BE2C (cell line): Measurements from ENCODE around the gene CIB4.

ENCODE experiments used
- DNase-seq: peaks from one replicate; pipeline ENCODE4 v3.0.0-alpha.2; 2020
- H3K27me3 ChIP-seq: fragments of 250-450 bp; sonication (Bioruptor Pico); 2 replicates; pipeline ENCODE4 v1.5.1; 2020; ENCODE audit warnings: mild to moderate bottlenecking
- H3K36me3 ChIP-seq: fragments of 250-450 bp; sonication (Bioruptor Pico); 2 replicates; pipeline ENCODE4 v1.5.1; 2020; ENCODE audit warnings: mild to moderate bottlenecking
- H3K4me1 ChIP-seq: fragments of 250-450 bp; sonication (Bioruptor Pico); 2 replicates; pipeline ENCODE4 v1.5.1; 2020
- H3K4me3 ChIP-seq: 2 replicates; pipeline ENCODE4 v1.5.1; 2011; ENCODE audit warnings: low read depth, low read length
- H3K9me3 ChIP-seq: fragments of 250-450 bp; sonication (Bioruptor Pico); 2 replicates; pipeline ENCODE4 v1.5.1; 2020
- CTCF ChIP-seq: IDR thresholded peaks from 2 replicates; pipeline ENCODE4 v1.5.1; 2012; ENCODE audit warnings: mild to moderate bottlenecking, low read depth, low read length

CIB4 gene

DNA sequence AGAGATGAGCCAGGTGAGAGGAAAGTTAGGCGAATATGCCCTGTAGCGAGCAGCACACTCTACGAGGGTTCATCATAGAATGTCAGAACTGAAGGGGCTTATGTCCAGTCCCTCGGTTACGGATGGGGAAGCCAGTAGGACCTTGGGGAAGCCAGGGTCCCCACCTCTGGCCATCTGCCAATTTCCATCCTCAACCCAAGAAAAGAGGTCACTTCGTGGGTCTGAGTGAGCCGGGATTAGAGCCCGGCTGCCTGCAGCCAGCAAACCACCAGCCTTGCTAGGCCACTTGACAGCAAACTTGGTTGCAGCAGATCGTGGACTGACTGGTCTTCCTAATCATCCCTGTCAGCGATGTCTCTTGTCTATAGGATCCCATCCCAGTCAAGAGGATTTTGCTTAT is 11.4 kb downstream of the CIB4 start:
- no peak for TF ChIP-seq CTCF
- H3K27me3 ChIP-seq, result no peaks in the 10 kb centered on the region
- DNase-seq, result no peak
- H3K4me3 ChIP-seq, result no peak overlapping the region
- H3K9me3 ChIP-seq, result no peaks in the 10 kb centered on the region
- no peaks in the 10 kb centered on the region for H3K36me3 ChIP-seq
- no peaks in the 10 kb centered on the region for H3K4me1 ChIP-seq

- H3K36me3 ChIP-seq, result no peaks in the 10 kb centered on the region
- H3K9me3 ChIP-seq, result no peaks in the 10 kb centered on the region
- DNase-seq, result no peak
- H3K27me3 ChIP-seq, result no peaks in the 10 kb centered on the region
- no peak for TF ChIP-seq CTCF
- H3K4me3 ChIP-seq, result no peak overlapping the region
- peaks cover under 1% of the 10 kb centered on the region for H3K4me1 ChIP-seq
These were observed 11.9 kb downstream of the CIB4 start for GRCh38 chr2:26629346-26629630.

DNA sequence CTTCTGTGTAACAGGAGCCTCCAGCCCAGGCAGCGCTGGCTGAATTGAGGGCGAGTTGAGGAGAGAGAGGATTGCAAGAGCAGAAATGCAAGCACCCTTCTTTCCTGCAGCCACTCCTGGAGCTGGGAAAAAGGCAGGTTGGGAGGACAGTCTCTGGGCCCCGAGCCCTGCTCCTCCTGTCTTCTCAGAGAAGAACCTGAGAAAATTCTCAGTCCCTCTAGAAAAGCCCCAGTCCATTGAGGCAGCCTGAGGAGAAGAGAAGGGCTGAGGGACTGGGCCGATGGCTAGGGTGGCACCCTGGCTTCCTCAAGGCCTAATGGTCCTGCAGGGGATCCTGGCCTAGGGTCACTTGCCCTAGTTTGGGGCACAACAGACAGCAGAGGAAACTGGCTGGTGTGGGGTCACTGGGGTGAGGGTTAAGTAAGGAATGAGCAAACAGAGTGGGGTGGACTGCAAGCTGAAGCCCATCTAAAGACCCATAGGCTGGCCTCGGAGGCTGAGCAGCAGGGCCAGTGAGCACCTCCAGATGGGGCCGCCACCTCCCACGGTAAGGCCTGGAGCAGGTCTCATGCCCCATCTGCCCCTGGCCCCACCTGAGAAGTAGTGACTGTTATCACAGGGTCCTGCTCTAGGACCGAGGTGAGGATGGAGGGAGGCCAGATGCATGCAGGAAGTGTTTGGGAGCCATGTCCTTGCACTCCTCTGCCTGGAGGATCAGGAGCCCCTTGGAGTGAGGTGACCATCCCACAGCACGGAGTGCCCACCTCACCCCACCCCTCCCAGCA is 12.4 kb downstream of the CIB4 start:
- no peaks in the 10 kb centered on the region for H3K9me3 ChIP-seq
- no peak for DNase-seq
- no peak overlapping the region for H3K4me3 ChIP-seq
- no peaks in the 10 kb centered on the region for H3K36me3 ChIP-seq
- H3K27me3 ChIP-seq, result no peaks in the 10 kb centered on the region
- peaks cover 3% of the 10 kb centered on the region for H3K4me1 ChIP-seq
- TF ChIP-seq CTCF, result no peak

- H3K4me3 ChIP-seq, result no peak overlapping the region
- no peaks in the 10 kb centered on the region for H3K27me3 ChIP-seq
- no peaks in the 10 kb centered on the region for H3K9me3 ChIP-seq
- TF ChIP-seq CTCF, result no peak
- H3K36me3 ChIP-seq, result no peaks in the 10 kb centered on the region
- DNase-seq, result no peak
- H3K4me1 ChIP-seq, result peaks cover 3% of the 10 kb centered on the region
These were observed 13.6 kb downstream of the CIB4 start for GRCh38 chr2:26627350-26628105.

DNA sequence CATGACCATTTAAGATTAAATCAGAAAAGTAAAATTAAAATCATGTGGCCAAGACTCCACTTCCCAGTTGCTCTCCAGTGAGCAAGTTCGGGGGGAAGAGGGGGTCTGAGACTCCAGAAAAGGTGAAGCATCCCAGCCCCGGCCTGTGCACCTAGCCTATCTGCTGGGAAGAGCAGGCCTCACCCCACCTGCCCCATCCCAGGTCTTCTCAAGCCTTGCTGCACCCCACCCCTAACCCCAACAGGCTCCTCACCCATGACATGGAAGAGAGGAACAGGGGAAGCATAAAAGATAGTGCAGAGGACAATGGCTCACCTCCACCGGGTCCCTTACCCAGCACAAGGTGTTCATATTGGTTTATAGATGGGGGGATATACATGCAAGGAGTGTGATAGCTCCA is 14.6 kb downstream of the CIB4 start:
- no peak for DNase-seq
- no peaks in the 10 kb centered on the region for H3K27me3 ChIP-seq
- no peak overlapping the region for H3K4me3 ChIP-seq
- no peaks in the 10 kb centered on the region for H3K36me3 ChIP-seq
- no peaks in the 10 kb centered on the region for H3K9me3 ChIP-seq
- peaks cover 3% of the 10 kb centered on the region for H3K4me1 ChIP-seq
- TF ChIP-seq CTCF, result no peak
